ENCODE data around the gene CCDC188. TPM values are rescaled to one million over a fixed set of nuclear protein-coding genes. Genes with fewer than 3 reads are reported as not detected.

The CCDC188 gene
- polyA plus RNA-seq, 3 donors, result 0.48 to 3.0 (median 0.86) TPM

GRCh38 chr22:20106205-20106848 lies 44.5 kb downstream of the CCDC188 start:
- no peak overlapping the region for H3K27ac ChIP-seq (ENCODE audit: low read depth, low read length)
- WGBS, 3 donors, result 88 to 91% (median 90%) methylated on average over 20 of the region's 20 CpGs

DNA sequence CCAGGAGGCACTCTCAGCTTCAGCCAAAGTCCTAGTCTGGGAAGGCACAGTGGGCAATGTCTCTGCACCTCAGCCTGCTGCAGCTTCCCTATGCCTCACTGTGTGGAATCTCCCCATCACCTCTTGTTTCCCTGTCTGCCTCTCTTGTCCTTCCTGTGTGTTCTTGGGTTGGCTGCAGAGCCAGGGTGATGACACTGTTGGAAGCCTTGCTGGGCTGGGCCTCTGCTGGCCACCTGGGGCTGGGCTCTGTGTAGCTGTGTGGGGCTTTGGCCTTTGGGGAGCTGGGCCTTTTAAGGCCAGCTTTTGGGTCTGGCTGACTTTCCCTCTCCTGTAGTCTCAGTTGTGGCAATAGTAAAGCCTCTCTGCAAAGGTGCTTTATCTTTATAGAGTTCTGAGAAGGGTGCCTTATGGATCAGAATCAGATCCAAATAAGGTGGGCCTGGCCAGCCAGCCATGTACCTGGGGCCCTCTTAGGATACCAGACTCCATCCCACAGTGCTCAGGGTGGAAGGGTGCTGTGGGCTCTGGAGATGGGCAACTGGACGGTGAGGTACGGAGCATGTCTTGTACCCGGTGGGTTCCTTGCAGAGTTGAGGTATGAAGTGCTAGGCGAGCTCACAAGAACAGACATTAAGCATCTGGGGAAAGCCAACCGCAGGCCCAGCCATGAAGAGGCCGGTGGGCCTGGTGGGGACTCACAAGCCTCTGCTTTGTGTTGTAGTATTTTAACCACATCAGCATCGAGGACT lies 45.2 kb downstream of the CCDC188 start:
- no peak overlapping the region for H3K27ac ChIP-seq (ENCODE audit: low read depth, low read length)
- 94 to 99% (median 97%) methylated on average over 7 of the region's 7 CpGs for WGBS, 3 donors

DNA sequence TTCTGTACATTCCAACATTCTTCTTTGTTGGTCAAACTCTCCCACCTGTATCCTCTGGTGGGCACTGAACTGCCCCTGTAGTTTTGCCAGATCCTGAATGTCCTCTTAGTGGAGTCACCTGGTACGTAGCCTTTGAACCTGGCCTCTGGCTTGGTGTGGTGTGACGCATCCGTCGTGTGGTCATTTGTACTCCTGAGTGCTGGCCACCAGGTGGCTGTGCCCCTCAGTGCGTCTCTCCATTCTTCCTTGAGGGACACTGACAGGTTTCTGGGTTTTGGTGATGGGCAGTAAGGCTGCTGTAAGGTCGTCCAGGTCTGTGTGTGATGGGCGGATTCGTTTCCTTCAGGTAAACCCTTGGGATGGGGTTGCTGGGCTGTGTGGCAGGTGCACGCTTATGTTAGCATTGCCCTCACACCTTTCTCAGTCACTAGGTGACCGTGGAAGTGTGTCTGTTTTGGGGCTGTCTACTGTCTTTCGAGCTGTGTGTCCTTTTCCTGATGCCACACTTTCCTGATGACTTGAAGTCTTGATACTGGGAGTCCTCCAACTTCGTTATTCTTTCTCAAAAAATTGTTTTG lies 48.6 kb downstream of the CCDC188 start:
- no peak overlapping the region for H3K27ac ChIP-seq (ENCODE audit: low read depth, low read length)
- 90 to 94% (median 94%) methylated on average over 12 of the region's 12 CpGs for WGBS, 3 donors

DNA sequence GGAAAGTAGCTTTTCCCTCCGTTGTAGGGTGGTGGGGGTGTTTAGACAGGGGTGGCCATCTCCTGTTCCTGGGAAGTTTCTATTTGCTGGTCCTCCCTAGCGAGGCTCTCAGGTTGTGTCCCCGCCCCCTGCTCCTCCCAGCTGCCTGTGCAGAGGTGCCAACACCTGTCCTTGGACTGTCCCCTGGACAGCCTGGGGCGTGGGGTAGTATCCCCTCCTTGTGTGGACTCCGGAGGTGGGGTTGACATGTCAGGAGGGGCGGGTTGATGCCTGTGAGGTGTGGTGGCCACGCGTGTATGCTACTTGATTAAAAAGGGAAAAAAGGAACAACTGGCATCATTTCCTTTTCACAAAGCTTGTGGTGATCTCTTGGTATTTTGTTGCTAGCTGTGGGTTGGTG lies 49.2 kb downstream of the CCDC188 start:
- 70 to 75% (median 71%) methylated on average over 8 of the region's 8 CpGs for WGBS, 3 donors
- no peak overlapping the region for H3K27ac ChIP-seq (ENCODE audit: low read depth, low read length)

DNA sequence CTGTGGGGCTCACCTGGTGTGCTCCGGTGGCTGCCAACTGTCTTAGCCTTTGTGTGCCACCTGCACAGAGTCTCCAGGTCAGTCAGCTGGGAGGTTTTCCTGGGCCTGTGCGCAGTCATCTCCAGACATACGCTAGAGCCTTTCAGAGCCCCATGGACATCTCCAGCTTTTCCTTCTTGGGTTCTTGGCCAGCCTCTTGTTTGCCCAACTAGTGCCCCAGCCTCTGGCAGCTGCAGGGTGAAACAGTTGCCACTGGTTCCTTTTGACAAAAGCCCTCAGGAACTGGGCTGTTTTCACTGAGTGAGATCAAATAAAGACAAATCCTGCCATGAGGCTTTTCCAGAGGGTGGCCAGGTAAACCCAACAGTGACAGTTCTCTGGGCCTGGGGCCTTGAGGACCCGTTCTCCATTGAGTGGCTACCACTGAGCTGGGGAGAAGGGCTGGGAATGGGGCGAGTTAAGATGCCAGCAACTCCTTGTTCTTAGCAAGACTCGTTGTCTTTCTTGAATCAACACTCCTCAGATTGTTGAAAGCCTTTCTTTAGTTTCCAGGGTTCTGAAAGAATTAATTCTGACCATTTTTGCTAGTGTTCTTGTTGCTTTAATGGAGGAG lies 51.6 kb downstream of the CCDC188 start:
- WGBS, 3 donors, result 95% methylated on average over 6 of the region's 6 CpGs
- no peak overlapping the region for H3K27ac ChIP-seq (ENCODE audit: low read depth, low read length)

Other genes with a start within 250 kb of the CCDC188 start
- gene COMT, start 209.3 kb downstream of the CCDC188 start, polyA plus RNA-seq, result 100 to 1,000 TPM in 2 of 3 donors, 10 to 100 TPM in 1; 70.9 to 173 (median 133) TPM
- gene TXNRD2, start 209.2 kb downstream of the CCDC188 start, polyA plus RNA-seq, result 10 to 100 TPM; 13.6 to 21.8 (median 16.6) TPM
- 1 to 10 TPM; 4.0 to 9.8 (median 8.5) TPM for gene ARVCF, start 134.2 kb downstream of the CCDC188 start, polyA plus RNA-seq
- gene TANGO2, start 129.9 kb downstream of the CCDC188 start, polyA plus RNA-seq, result 10 to 100 TPM; 11.1 to 30.9 (median 20.5) TPM
- gene DGCR8, start 70.8 kb downstream of the CCDC188 start, polyA plus RNA-seq, result 10 to 100 TPM; 10.1 to 15.6 (median 12.9) TPM
- 10 to 100 TPM; 42.3 to 94.7 (median 68.2) TPM for gene RANBP1, start 35.0 kb downstream of the CCDC188 start, polyA plus RNA-seq
- 10 to 100 TPM; 32.2 to 47.9 (median 43.0) TPM for gene TRMT2A, start 33.8 kb downstream of the CCDC188 start, polyA plus RNA-seq
- gene ZDHHC8, start 19.3 kb downstream of the CCDC188 start, polyA plus RNA-seq, result 10 to 100 TPM; 20.5 to 45.6 (median 28.0) TPM
- 1 to 10 TPM in 1 of 3 donors, under 1 TPM in 2; 0.22 to 7.2 (median 0.59) TPM for gene RTN4R, start 117.3 kb upstream of the CCDC188 start, polyA plus RNA-seq
- 10 to 100 TPM; 46.6 to 75.2 (median 51.6) TPM for gene DGCR6L, start 169.0 kb upstream of the CCDC188 start, polyA plus RNA-seq
- 1 to 10 TPM; 2.3 to 4.5 (median 2.5) TPM for gene ZNF74, start 243.1 kb upstream of the CCDC188 start, polyA plus RNA-seq